A673 (cell line): Measurements from ENCODE around the gene IGF2BP1. TPM values are rescaled to one million over a fixed set of nuclear protein-coding genes. Genes with fewer than 3 reads are reported as not detected.

Experiments
- BruUV-seq: library from RNA; stranded (reverse); fragments of 400-500 nt; replicated peaks from 2 replicates; lab custom pipeline; 2021; lab: Mats Ljungman, UMichigan
- CTCF ChIA-PET: fragments of 300-600 bp; sonication (Branson Sonifier 250); formaldehyde crosslinking; loops from one replicate; lab custom pipeline; 2022; ENCODE audit warnings: antibody characterized with exemption; lab: Charles Lee
- POLR2A ChIA-PET: fragments of 300-600 bp; sonication (Branson Sonifier 250); formaldehyde crosslinking; loops from one replicate; lab custom pipeline; 2022; ENCODE audit warnings: antibody characterized with exemption; ENCODE audit not compliant: low non-redundant PET; lab: Charles Lee
- DNase-seq: peaks from one replicate; pipeline ENCODE4 v3.0.0-alpha.2; 2015; ENCODE audit warnings: low spot score
- H3K27ac ChIP-seq: fragments of 200-600 bp; sonication (generic); 2 replicates; pipeline ENCODE4 v1.5.1; 2016; ENCODE audit warnings: mixed run types, low read depth, mild to moderate bottlenecking, mixed read lengths, antibody characterized with exemption, low read length; ENCODE audit not compliant: poor library complexity, severe bottlenecking
- H3K27me3 ChIP-seq: fragments of 200-600 bp; sonication (generic); replicated peaks from 2 replicates; pipeline ENCODE4 v1.6.1; 2017; ENCODE audit warnings: mixed run types, low read depth, mild to moderate bottlenecking, mixed read lengths, antibody characterized with exemption, low read length; ENCODE audit not compliant: insufficient read depth, poor library complexity
- H3K36me3 ChIP-seq: fragments of 200-600 bp; sonication (generic); 2 replicates; pipeline ENCODE4 v1.6.1; 2016; ENCODE audit warnings: mixed run types, mild to moderate bottlenecking, mixed read lengths, antibody characterized with exemption, low read length; ENCODE audit not compliant: insufficient read depth, poor library complexity, severe bottlenecking
- H3K4me1 ChIP-seq: fragments of 200-600 bp; sonication (generic); 2 replicates; pipeline ENCODE4 v1.6.1; 2017; ENCODE audit warnings: mixed run types, mild to moderate bottlenecking, mixed read lengths, antibody characterized with exemption, low read length; ENCODE audit not compliant: insufficient read depth, poor library complexity, severe bottlenecking
- H3K4me3 ChIP-seq: fragments of 200-600 bp; sonication (generic); 2 replicates; pipeline ENCODE4 v1.5.1; 2016; ENCODE audit warnings: low read depth, mixed run types, mild to moderate bottlenecking, mixed read lengths, low read length; ENCODE audit not compliant: poor library complexity, severe bottlenecking
- H3K9me3 ChIP-seq: fragments of 200-600 bp; sonication (generic); 2 replicates; pipeline ENCODE4 v1.6.1; 2016; ENCODE audit warnings: mixed run types, low read depth, mild to moderate bottlenecking, mixed read lengths, antibody characterized with exemption, low read length; ENCODE audit not compliant: poor library complexity, severe bottlenecking
- CTCF ChIP-seq: fragments of 300-800, 200-600 bp; sonication (generic); conservative IDR thresholded peaks from 2 replicates; pipeline ENCODE4 v1.5.1; 2017; ENCODE audit warnings: low read depth, mild to moderate bottlenecking, antibody characterized with exemption, low read length, moderate library complexity, mixed read lengths
- EZH2 ChIP-seq: fragments of 200-600 bp; sonication (generic); IDR thresholded peaks from 2 replicates; pipeline ENCODE4 v1.6.1; 2017; ENCODE audit warnings: borderline replicate concordance, low read depth, mild to moderate bottlenecking, mixed read lengths, antibody characterized with exemption, low read length; ENCODE audit not compliant: poor library complexity, severe bottlenecking
- intact Hi-C: fragments of 100-400 bp; cut with micrococcal nuclease; formaldehyde crosslinking; loops from one replicate; pipeline ENCODE4 v1.10.0; 2022; ENCODE audit not compliant: unreplicated experiment
- total RNA-seq: library from RNA; stranded (reverse); gene quantifications from 2 replicates; pipeline ENCODE4 v1.2.3, GENCODE V29; 2021

The IGF2BP1 gene
- total RNA-seq, 1 experiment from 2014 or later: 517 TPM

DNA sequence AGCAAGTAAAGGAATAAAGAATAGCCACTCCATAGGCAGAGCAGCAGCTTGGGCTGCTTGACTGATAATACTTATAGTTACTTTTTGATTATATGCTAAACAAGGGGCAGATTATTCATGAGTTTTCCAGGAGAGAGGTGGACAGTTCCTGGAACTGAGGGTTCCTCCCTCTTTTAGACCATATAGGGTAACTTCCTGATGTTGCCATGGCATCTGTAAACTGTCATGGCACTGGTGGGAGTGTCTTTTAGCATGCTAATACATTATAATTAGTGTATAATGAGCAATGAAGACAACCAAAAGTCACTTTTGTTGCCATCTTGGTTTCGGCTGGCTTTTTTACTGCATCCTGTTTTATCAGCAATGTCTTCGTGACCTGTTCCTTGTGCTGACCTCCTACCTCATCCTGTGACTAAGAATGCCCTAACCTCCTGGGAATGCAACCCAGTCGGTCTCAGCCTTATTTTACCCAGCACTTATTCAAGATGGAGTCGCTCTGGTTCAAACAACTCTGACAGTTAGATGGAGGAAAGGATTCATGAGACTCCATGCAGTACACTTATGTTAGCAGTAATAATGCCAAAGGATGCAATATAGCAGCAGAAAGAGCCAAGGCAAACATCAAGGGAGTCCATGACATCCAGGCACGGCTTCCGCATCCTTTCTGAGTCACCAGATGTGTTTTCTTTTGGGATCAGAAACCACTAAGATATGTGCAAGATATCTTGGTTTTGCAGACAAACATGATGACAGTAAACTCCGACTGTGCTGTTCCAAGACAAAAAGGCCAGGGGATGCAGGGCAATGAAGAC, 79.6 kb downstream of the IGF2BP1 start:
- intact Hi-C loops: no loop called here
- Histone ChIP-seq H3K27me3 (no peaks in the 10 kb centered on the region), H3K36me3 (no peaks in the 10 kb centered on the region), H3K4me3 (no peak overlapping the region), H3K4me1 (no peaks in the 10 kb centered on the region), H3K27ac (no peak overlapping the region), H3K9me3 (no peaks in the 10 kb centered on the region)
- TF ChIP-seq CTCF (no peak), EZH2 (no peak)
- no TSS peak for BruUV-seq
- ChIA-PET CTCF (no interaction called here), POLR2A (no interaction called here)
- DNase-seq: no peak

- Histone ChIP-seq H3K27me3 (no peaks in the 10 kb centered on the region), H3K4me1 (no peaks in the 10 kb centered on the region), H3K9me3 (no peaks in the 10 kb centered on the region), H3K27ac (no peak overlapping the region), H3K4me3 (no peak overlapping the region), H3K36me3 (no peaks in the 10 kb centered on the region)
- intact Hi-C loops: no loop called here
- TF ChIP-seq CTCF (no peak), EZH2 (no peak)
- DNase-seq: no peak
- CTCF ChIA-PET: no interaction called here
- BruUV-seq: no TSS peak
- POLR2A ChIA-PET: no interaction called here
Observed at GRCh38 chr17:49078248-49078647, 81.1 kb downstream of the IGF2BP1 start.

GRCh38 chr17:49079840-49080663, 82.9 kb downstream of the IGF2BP1 start:
- DNase-seq: no peak
- no peaks in the 10 kb centered on the region for H3K9me3 ChIP-seq
- POLR2A ChIA-PET: no interaction called here
- no peak overlapping the region for H3K4me3 ChIP-seq
- H3K27ac ChIP-seq: no peak overlapping the region
- no peaks in the 10 kb centered on the region for H3K27me3 ChIP-seq
- TF ChIP-seq EZH2: no peak
- BruUV-seq: no TSS peak
- intact Hi-C loops: no loop called here
- H3K36me3 ChIP-seq: no peaks in the 10 kb centered on the region
- CTCF ChIA-PET: no interaction called here
- no peaks in the 10 kb centered on the region for H3K4me1 ChIP-seq
